IPS-NIHi7 (cell line): ENCODE measurements around the gene ERGIC1.
"Not testable (repeated sequence)": the region's sequence is repeated elsewhere in the genome, so short reads cannot be mapped to it uniquely, and the experiment has no call there.

Experiments
- DNase-seq: peaks from one replicate; pipeline ENCODE4 v3.0.0; 2012; ENCODE audit warnings: mixed read lengths; ENCODE audit errors: extremely low spot score

The ERGIC1 gene

GRCh38 chr5:172800088-172800551 is 33.9 kb upstream of the ERGIC1 start:
- DNase-seq = no peak

- no peak for DNase-seq
These were observed 32.8 kb upstream of the ERGIC1 start for GRCh38 chr5:172801179-172801671.

GRCh38 chr5:172802112-172802511 is 31.9 kb upstream of the ERGIC1 start:
- no peak for DNase-seq

GRCh38 chr5:172802567-172803176 is 31.4 kb upstream of the ERGIC1 start:
- DNase-seq = no peak

GRCh38 chr5:172805018-172805683 is 28.9 kb upstream of the ERGIC1 start:
- no peak for DNase-seq

GRCh38 chr5:172805736-172806255 is 28.3 kb upstream of the ERGIC1 start:
- DNase-seq = no peak

GRCh38 chr5:172806897-172807672 is 27.0 kb upstream of the ERGIC1 start:
- DNase-seq = peak; percentile 96

GRCh38 chr5:172807766-172808311 is 26.2 kb upstream of the ERGIC1 start:
- DNase-seq = no peak

GRCh38 chr5:172809774-172810173 is 24.3 kb upstream of the ERGIC1 start:
- no peak for DNase-seq

GRCh38 chr5:172810996-172811395 is 23.1 kb upstream of the ERGIC1 start:
- not testable (repeated sequence) for DNase-seq

- no peak for DNase-seq
These were observed 18.4 kb upstream of the ERGIC1 start for GRCh38 chr5:172815631-172816030.

GRCh38 chr5:172816925-172817562 is 17.0 kb upstream of the ERGIC1 start:
- DNase-seq = no peak

GRCh38 chr5:172817664-172818063 is 16.4 kb upstream of the ERGIC1 start:
- no peak for DNase-seq

- DNase-seq = no peak
These were observed 16.0 kb upstream of the ERGIC1 start for GRCh38 chr5:172818081-172818480.

GRCh38 chr5:172819569-172819968 is 14.5 kb upstream of the ERGIC1 start:
- no peak for DNase-seq

- DNase-seq = no peak
These were observed 13.8 kb upstream of the ERGIC1 start for GRCh38 chr5:172820046-172820767.

- DNase-seq = no peak
These were observed 12.6 kb upstream of the ERGIC1 start for GRCh38 chr5:172821340-172821985.

- DNase-seq = peak; percentile 49
These were observed 10.2 kb upstream of the ERGIC1 start for GRCh38 chr5:172823840-172824362.

- DNase-seq = no peak
These were observed 8.3 kb upstream of the ERGIC1 start for GRCh38 chr5:172825610-172826204.

- DNase-seq = peak; percentile 64
These were observed 6.2 kb upstream of the ERGIC1 start for GRCh38 chr5:172827841-172828240.
